GM21528 (cell line): ENCODE measurements around the gene KCTD2.

Experiments used
- ATAC-seq: cut with Tn5 transposase; IDR thresholded peaks from one replicate; pipeline ENCODE4 v1.9.1; 2021; ENCODE audit warnings: mild to moderate bottlenecking, moderate library complexity; ENCODE audit not compliant: unreplicated experiment, low FRiP score

The KCTD2 gene

DNA sequence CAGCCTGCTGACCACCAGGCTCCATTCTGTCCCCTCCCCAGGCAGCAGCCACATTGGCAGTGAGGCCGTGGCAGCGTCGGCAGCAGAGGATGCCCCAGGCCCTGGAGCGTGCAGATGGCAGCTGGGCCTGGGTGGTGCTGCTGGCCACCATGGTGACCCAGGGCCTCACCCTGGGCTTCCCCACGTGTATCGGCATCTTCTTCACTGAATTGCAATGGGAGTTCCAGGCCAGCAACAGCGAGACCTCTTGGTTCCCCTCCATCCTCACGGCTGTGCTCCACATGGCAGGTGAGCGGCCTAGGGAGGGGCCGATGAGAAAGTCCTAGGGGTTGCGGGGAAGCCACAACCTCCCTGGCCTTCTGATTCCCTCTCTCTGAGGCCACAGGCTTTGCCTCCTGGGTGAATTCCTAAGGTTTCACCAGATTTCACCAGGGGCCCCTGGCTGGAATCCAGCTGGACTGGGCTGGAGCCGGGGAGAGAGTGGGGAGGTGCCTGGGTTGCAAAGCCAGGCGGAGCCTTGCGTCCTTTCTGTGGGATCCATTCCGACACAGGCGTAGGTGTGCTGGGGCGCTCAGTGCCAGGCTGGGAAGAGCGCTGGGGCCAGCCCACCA lies 46.6 kb downstream of the KCTD2 start:
- ATAC-seq = no peak

DNA sequence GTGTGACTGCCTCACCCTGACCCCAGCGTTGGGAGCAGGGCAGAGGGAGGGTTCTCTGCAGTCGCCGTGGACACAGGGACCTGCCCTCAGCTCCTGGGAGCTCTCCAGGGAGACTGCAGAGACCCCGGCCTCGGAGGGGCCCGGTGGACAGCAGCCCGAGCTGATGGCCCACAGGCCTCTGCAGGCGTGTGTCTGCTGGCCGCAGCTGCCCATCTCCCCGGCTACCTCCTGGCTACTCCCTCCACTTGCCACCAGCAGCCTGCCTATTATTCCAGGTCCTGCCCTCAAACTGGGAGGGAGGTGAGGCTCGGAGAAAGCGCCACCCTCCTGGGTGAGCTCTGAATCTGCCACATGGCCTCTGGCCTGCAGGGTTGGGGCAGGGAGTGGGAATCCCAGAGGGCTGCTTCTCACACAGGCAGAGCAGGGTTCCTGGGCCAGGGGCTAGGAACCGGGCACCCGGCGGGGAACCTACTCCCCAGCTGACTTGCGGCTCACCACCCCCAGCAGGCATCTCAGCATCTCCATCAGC lies 47.9 kb downstream of the KCTD2 start:
- ATAC-seq = no peak

DNA sequence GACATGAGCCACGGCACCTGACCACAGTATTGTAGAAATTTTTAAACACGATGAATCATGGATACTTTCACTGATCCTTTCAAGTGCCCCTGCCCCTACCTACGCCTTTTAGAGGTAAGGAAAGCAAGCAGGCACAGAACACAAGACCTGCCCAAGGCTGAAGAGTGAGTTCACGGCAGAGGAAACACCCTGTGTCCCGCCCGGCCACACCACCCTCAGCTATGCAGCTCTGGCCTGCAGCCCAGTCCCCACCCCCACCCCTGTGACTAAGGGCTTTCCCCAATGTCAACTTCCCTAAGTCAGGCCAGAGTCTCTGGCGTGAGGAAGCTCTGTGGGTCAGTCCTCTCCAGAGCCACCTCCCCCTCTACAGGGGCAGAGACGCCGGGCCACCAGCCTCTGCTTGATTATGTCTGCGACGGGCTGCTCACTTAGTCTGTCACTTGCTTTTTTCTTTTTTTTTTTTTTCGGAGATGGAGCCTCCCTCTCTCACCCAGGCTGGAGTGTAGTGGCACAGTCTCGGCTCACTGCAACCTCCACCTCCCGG lies 49.1 kb downstream of the KCTD2 start:
- ATAC-seq = no peak

DNA sequence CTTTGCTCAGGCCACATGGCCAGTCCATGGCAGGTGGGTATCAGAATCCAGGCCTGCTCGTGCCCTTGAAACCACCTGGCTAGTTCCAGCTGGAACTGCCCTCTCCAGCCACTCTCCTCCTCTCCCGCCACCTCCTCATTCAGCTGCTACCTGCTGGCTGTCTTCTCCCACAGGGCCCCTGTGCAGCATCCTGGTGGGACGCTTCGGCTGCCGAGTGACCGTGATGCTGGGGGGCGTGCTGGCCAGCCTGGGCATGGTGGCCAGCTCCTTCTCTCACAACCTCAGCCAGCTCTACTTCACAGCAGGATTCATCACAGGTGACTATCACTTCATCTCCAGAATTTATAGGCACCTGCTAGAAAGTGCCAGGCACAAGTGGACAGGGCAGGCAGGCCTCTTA lies 50.8 kb downstream of the KCTD2 start:
- ATAC-seq = no peak

DNA sequence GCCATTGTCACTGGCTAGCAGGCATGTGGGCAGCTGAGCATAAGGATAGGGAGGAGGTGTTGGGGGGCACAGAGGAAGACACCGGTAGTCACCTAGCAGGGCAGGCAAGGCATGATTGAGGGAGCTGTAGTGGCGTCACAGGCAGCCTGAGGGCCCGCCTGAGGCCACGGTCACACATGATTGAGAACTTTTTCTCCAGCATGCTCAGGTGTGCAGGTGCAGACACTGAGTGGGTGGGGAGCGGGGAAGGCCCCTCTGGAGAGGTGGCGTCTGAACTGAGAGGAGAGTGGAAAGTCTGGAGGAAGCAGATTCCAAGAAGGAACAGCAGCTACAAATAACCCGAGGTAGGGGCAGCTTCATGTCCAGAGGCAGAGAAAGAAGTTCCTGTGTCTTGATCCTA lies 51.8 kb downstream of the KCTD2 start:
- ATAC-seq = no peak

DNA sequence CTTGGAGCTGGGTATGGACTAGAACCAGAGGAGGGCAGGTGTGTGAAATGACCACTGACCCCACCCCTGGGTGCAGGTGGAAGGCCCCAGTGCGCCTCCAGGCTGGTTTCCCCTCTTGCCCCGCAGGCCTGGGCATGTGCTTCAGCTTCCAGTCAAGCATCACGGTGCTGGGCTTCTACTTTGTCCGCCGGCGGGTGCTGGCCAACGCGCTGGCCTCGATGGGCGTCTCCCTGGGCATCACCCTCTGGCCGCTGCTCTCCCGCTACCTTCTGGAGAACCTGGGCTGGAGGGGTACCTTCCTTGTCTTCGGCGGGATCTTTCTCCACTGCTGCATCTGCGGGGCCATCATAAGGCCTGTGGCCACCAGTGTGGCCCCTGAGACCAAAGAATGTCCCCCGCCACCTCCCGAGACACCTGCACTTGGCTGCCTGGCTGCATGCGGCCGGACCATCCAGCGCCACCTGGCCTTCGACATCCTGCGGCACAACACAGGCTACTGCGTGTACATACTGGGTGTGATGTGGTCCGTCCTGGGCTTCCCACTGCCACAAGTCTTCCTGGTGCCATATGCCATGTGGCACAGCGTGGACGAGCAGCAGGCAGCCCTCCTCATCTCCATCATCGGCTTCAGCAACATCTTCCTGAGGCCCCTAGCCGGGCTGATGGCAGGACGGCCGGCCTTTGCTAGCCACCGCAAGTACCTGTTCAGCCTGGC lies 53.0 kb downstream of the KCTD2 start:
- no peak for ATAC-seq

DNA sequence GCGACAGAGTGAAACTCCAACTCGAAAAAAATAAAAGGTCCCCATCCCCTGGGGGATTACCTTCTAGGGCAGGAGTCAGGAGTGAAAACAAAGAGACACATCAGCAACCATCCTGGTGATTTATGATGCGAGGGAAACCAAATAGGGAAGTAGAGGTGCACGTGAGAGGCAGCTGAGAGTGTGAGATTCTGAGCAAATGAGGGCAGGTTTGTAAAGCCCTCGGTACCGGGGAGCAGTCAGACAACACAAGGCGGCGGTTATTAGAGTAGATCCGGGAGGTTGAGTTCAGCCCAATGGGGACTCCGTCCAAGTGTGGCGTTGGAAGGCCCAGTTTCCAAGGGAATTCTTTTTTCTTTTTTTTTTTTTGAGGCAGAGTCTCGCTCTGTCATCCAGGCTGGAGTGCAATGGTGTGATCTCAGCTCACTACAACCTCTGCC lies 55.4 kb downstream of the KCTD2 start:
- ATAC-seq = no peak

DNA sequence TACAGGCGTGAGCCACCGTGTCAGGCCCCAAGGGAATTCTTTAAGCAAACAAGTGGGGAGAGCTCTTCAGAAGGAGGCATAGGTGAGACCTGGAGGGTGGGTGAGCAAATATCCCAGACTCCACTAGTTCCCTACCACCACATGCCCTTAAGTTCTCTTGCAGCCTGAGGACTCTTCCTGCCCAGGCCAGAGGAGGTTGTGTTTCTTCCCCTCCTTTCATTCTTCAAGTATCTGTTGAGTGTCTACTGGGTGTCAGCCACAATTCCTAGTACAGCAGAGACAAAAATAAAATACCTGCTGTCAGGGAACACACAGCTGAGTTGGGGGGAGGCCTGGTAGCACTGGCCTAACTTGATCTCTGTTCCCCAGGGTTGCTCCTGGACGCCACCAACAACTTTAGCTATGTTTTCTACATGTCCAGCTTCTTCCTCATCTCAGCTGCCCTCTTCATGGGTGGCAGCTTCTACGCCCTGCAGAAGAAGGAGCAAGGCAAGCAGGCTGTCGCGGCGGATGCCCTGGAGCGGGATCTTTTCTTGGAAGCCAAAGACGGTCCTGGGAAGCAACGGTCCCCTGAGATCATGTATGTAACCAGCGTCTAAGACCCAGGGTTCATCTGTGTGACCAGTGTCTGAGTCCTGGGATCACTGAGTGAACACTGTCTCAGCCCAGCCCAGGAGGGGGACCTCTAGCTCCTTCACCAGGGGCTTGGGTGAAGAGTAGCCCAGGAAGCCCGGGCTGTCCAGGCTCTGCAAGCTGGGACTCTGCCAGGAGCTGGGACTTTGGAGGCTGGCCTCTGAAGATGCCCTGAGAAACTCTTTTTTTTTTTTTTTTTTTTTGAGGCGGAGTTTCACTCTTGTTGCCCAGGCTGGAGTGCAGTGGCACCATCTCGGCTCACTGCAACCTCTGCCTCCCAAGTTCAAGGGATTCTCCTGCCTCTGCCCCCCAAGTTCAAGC lies 56.9 kb downstream of the KCTD2 start:
- no peak for ATAC-seq

DNA sequence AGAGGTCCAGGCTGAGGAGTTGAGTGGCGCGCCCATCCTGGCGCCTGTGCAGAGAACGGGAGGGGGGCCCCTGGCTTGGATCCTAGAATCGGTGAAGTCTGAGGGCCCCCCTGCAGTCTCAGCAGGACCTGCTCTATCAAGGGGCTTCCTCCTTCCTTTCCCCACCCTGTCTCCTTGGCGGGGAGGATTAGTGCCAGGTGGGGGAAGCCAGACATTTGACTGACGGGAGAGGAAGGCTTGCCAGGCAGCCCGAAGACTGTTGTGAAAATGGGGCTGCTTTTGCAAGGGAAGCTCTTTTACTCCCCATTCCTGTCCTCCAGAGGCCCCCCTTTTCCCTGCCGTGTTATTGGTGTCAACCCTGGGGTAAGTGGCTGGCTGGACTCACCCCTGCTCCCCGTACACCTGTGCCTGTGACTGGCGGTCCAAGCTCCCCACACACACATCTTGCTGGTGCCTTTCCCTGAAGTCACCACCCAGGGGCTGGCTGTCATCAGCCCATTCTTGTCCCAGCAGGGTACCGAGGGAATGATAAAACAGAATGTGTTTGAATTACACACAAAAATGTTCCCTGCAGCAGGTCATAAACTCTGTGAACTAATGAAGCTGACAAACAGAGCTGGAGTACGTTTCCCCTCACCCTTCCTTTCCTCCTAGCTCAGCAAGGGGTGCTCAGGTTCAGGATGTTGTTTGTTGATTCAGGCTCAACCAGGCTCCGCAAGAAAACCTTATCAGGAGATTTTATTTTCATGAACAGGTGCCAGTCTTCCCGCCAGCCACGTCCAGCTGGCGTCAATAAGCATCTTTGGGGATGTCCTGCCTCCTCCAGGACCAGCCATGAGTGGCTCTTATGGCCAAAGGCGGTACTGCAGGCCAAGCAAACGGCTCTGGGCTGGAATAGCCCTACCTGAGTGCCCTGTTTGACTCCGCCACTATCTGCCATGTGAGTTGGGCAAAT lies 58.4 kb downstream of the KCTD2 start:
- ATAC-seq = no peak

DNA sequence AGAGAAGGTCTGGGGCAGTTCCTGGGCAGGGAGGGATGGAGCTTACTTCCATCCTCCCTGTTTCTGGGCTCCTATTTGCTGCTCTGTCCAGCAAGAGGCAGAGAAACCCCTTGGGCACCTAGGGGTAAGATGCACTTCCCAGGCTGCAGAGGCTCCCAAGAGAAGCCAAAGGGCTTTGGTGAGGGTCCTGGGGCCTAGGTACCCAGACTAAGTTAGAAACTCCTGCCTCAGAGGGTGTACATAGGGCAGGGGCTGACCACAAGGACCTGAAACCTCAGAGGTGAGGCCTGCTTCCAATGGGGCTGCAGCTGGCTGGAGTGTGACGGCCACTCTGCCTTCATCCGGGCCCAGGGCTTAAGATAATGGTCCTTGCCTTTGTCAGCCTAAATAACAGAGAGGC lies 61.2 kb downstream of the KCTD2 start:
- ATAC-seq = no peak

DNA sequence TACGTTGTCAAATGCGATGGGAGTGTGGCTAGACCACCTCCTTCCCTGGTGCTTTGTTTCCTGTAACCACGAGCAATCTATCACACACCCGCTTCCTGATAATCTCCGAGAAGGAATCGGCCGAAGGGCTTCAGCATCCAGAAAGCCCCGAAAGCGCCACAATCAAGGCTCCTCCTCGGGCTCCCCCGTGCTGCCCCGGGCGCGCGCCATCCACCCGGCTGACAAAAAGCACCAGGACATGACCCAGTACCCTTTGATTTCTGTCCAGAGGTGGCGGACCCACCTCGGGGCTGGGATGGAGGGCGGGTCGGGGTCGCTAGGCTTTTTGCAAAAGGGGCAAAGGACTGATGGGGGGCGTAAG lies 62.0 kb downstream of the KCTD2 start:
- no peak for ATAC-seq

DNA sequence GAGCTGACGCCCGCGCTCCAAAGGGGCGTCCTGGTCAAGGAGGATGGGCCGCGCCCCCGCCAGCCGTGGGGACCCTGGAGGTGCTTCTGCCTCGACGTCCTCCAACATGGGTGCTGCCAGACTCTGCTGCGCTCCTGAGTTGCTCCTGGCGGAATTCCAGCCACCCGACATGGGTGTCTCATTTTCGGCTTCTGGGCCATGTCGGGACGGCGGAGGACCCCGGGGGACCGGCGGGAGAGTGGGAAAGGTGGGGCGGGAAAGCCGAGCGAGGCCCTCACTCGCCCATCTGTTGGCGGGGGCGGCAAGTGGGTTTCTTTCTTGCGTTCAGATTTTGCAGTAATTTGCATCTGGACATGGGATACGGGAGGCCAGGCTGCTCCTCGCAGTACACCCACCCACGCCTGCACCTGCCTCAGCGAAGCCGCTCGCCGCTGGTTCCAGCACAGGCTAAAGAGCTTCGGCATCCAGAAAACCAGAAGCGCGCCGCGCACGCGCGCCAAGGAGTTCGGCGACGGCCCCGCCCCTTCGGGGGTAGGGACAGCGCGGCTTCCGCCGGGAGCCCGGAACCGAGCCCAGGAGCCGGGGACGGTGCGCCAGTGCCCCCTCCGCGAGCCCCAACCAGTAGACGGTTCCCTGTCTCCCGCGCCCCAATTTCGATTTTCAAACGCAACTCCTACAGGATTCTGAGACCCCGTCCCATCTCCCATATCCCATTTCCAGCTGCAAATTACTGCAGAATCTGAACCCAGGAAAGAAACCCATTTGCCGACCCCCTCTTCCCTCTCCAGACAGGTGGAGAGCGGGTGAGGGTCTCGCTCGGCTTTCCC lies 62.6 kb downstream of the KCTD2 start, which contains the start of gene ARMC7:
ARMC7 (plus strand) TSS at position 563 of the 827 bp plus-strand sequence. CDS start 320 bp downstream, outside the sequence.
- peak; percentile 66 for ATAC-seq

DNA sequence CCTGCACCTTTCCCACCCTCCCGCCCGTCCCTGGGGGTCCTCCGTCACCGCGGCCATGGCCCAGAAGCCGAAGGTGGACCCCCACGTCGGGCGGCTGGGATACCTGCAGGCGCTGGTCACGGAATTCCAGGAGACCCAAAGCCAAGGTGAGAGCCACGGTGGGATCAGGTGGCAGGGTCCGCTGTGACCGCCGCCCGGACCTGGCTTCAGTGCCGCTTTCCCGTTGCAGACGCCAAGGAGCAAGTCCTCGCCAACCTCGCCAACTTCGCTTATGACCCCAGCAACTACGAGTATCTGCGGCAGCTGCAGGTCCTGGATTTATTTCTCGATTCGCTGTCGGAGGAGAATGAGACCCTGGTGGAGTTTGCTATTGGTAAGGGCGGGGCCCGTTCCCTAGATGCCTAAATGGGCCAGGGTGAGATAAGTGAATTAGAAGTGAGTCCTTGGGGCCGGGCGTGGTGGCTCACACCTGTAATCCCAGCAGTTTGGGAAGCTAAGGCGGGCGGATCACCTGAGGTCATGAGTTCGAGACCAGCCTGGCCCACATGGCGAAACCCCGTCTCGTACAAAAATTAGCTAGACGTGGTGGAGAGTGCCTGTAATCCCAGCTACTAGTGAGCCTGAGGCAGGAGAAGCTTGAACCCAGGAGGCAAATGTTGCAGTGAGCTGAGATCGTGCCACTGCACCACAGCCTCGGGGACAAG lies 63.4 kb downstream of the KCTD2 start:
- ATAC-seq = no peak

DNA sequence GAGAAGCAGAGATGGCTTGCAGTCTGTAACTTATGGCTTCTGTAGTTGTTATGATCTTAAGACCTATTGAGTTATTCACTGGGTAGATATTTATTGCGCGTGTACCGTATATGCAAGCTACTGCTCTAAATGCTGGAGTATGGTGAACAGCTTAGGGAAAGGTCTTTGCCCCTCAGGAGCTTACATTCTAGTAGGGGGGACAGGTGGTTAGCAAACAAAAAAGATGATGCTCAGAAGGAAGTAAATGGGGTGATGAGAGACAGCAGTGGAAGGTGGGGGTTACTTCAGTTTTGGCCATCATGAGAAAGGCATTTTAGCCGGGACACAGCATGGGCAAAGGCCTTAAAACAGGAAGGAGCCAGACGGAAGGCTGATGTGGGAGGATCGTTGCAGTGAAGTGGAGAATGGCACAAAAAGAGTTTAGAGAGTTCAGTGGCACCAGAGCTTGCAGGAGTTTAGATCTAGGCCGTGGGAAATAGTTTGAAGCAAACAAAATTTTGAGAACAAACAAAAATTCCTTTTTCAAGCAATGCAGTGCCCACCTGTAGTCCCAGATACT lies 64.8 kb downstream of the KCTD2 start:
- ATAC-seq = no peak

DNA sequence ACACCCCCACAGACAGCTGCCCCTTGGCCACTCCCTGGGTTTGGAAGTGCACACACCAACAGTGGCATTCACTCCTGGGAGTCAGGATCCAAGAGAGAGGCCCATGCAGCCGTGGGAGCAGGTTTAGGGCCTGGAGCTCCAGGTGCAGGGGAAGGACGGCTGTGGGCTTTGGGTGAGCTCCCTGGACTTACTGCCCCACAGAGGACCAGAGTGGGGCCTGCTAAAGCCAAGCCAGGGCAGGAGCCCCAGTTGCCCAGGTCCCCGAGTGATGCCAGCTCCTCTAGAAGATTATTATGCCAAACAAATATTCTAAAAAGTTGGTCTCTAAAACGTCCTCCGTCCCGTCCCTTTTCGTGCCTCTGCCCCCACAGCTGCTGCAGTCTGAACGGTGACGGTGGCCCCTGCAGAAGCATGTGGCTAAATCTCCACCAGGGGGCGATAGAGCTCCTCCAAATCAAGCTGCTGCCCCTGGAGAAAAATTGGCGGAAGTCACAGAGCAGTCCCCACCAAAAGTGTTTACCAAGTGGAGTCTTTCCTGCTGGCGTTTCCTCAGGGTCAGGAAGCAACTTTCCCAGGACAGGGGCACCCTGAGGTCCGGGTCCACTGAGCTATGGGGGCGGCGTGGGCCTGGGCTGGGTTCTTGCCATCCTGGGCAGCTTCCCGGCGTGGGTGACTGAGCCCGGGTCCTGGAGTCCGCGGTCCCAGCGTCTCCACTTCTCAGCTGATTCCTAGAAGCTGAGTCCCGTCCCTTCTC lies 67.0 kb downstream of the KCTD2 start:
- no peak for ATAC-seq

DNA sequence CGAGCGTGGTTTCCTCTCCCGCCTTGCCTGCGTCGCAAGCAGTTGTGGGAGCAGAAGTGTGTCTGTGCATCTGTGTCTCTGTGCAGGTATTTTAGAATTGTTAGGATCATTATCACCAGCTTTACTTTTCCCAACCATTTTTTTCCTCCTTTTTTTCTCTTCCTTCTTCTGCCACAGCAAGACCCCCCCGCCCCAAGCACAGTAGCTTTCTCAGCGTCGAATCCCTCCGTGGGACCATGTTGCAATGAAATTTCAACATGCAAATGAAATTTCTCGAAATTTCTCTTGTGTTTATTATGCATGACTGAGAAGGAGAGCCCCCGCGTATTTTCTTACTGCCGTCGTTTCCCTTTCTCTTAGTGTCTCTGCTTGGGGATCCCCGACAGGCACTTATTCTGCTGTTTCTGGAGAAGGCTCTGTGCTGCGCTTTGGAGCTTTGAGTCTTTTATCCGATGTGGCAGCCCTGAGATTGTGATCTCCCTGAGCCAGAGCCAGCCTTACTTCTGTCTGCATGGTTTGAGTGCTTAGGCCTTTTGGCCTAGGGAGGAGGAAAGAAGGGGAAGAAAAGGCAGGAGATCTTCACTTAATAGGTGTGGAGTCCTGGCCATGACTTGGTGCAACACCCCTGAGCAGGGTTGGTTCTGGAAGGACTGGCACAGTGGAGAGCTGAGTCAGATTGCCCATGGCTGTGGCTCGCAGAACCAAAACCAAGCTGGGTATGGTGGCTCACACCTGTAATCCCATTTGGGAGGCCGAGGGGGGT lies 67.7 kb downstream of the KCTD2 start:
- no peak for ATAC-seq
